ENCODE results near the gene SMCO3.

Gene SMCO3

GRCh38 chr12:14782756-14783155, 31.2 kb downstream of the SMCO3 start:
- H3K9me3 ChIP-seq, result no peaks in the 10 kb centered on the region
- DNase-seq, result no peak
- no peaks in the 10 kb centered on the region for H3K27me3 ChIP-seq
- no peak for TF ChIP-seq CTCF (IDR thresholded peaks at IDR 0.05; ENCODE audit: low read depth, low read length)
- H3K36me3 ChIP-seq, result peaks cover 42% of the 10 kb centered on the region
- H3K4me3 ChIP-seq (ENCODE audit: low read depth, low read length), result no peak overlapping the region
- no peaks in the 10 kb centered on the region; the same call in 1 of the 2 replicates for H3K4me1 ChIP-seq

GRCh38 chr12:14781563-14781962, 32.4 kb downstream of the SMCO3 start:
- Histone ChIP-seq H3K36me3 (peaks cover 30% of the 10 kb centered on the region), H3K27me3 (no peaks in the 10 kb centered on the region), H3K4me1 (peaks cover 3% of the 10 kb centered on the region), H3K4me3 (ENCODE audit: low read depth, low read length) (no peak overlapping the region), H3K9me3 (no peaks in the 10 kb centered on the region)
- no peak for DNase-seq
- TF ChIP-seq CTCF (IDR thresholded peaks at IDR 0.05; ENCODE audit: low read depth, low read length), result no peak

GRCh38 chr12:14780859-14781258, 33.1 kb downstream of the SMCO3 start:
- H3K27me3 ChIP-seq, result no peaks in the 10 kb centered on the region
- H3K9me3 ChIP-seq, result no peaks in the 10 kb centered on the region
- no peak for TF ChIP-seq CTCF (IDR thresholded peaks at IDR 0.05; ENCODE audit: low read depth, low read length)
- peaks cover 23% of the 10 kb centered on the region for H3K36me3 ChIP-seq
- no peak overlapping the region for H3K4me3 ChIP-seq (ENCODE audit: low read depth, low read length)
- H3K4me1 ChIP-seq, result peaks cover 3% of the 10 kb centered on the region
- DNase-seq, result no peak

- Histone ChIP-seq H3K4me3 (ENCODE audit: low read depth, low read length) (no peak overlapping the region), H3K4me1 (peaks cover 7% of the 10 kb centered on the region), H3K9me3 (no peaks in the 10 kb centered on the region), H3K27me3 (no peaks in the 10 kb centered on the region), H3K36me3 (peaks cover 12% of the 10 kb centered on the region)
- DNase-seq, result no peak
- no peak for TF ChIP-seq CTCF (IDR thresholded peaks at IDR 0.05; ENCODE audit: low read depth, low read length)
Observed at GRCh38 chr12:14779834-14780233, 34.1 kb downstream of the SMCO3 start.

- Histone ChIP-seq H3K27me3 (no peaks in the 10 kb centered on the region), H3K4me3 (ENCODE audit: low read depth, low read length) (no peak overlapping the region), H3K4me1 (peaks cover 7% of the 10 kb centered on the region), H3K9me3 (no peaks in the 10 kb centered on the region), H3K36me3 (no peaks in the 10 kb centered on the region)
- peak; percentile 54 for DNase-seq
- TF ChIP-seq CTCF (IDR thresholded peaks at IDR 0.05; ENCODE audit: low read depth, low read length), result no peak
Observed at GRCh38 chr12:14777271-14777670, 36.7 kb downstream of the SMCO3 start.

GRCh38 chr12:14776236-14776961, 37.6 kb downstream of the SMCO3 start:
- H3K4me1 ChIP-seq, result peaks cover 7% of the 10 kb centered on the region
- DNase-seq, result no peak
- H3K36me3 ChIP-seq, result no peaks in the 10 kb centered on the region
- H3K9me3 ChIP-seq, result no peaks in the 10 kb centered on the region
- H3K4me3 ChIP-seq (ENCODE audit: low read depth, low read length), result peak overlapping the region; percentile 93
- no peaks in the 10 kb centered on the region for H3K27me3 ChIP-seq
- peak; percentile 26; the same call in 1 of the 2 replicates for TF ChIP-seq CTCF (IDR thresholded peaks at IDR 0.05; ENCODE audit: low read depth, low read length)

Data from BE2C (cell line).